K562 (cell line): ENCODE measurements around the gene IGSF3. TPM values are rescaled to one million over a fixed set of nuclear protein-coding genes. Genes with fewer than 3 reads are reported as not detected.

ENCODE experiments used
- ATAC-seq: fragments of 200-7000 bp; cut with Tn5 transposase; 3 replicates; pipeline ENCODE4 v1.9.1; 2020; ENCODE audit warnings: moderate library complexity
- BruUV-seq: library from RNA; stranded (reverse); fragments of 400-500 nt; replicated peaks from 2 replicates; lab custom pipeline; 2021; lab: Mats Ljungman, UMichigan
- CTCF ChIA-PET: fragments of 300-600 bp; formaldehyde crosslinking; extraction: SDS; loops from one replicate; lab custom pipeline; 2021; ENCODE audit warnings: low intra/inter-chr PET ratio; lab: Yijun Ruan, JAX
- POLR2A ChIA-PET: fragments of 300-600, 350-650 bp; sonication (Branson Sonifier 250); formaldehyde crosslinking; extraction: SDS; loops from one replicate; lab custom pipeline; 2021; ENCODE audit warnings: antibody characterized with exemption, inconsistent platforms; lab: Yijun Ruan, JAX
- DNase-seq, 4 experiments: peaks; one replicate each; pipeline versions ENCODE4 v3.0.0 to v3.0.0-alpha.2; 2011 to 2018; ENCODE audit warnings: low spot score in 3 of 4, mixed read lengths in 3 of 4; ENCODE audit errors: extremely low read depth in 1 of 4
- FAIRE-seq: peaks from 2 replicates; lab custom pipeline; 2011; peaks lifted over from hg19 to GRCh38; lab: Jason Lieb, UNC
- H2AFZ ChIP-seq: 2 replicates; pipeline ENCODE4 v1.6.0; 2011; ENCODE audit warnings: low read depth, low read length, control low read depth, inconsistent platforms
- H3K27ac ChIP-seq: fragments of 200-600 bp; 3 replicates; pipeline ENCODE4 v1.8.0; 2011; ENCODE audit warnings: low read depth, mild to moderate bottlenecking, control low read depth, inconsistent platforms, low read length, moderate library complexity, mixed read lengths; ENCODE audit errors: extremely low read depth
- H3K27me3 ChIP-seq, 2 experiments: fragments of 300-600 bp in 1 of 2; 2 replicates in 1 of 2; 3 replicates in 1 of 2; pipeline versions ENCODE4 v1.6.0 to v1.8.0; 2011; ENCODE audit warnings: inconsistent platforms in 2 of 2, low read length in 2 of 2, mild to moderate bottlenecking in 1 of 2, mixed read lengths in 1 of 2, moderate library complexity in 1 of 2; ENCODE audit not compliant: control insufficient read depth in 2 of 2, insufficient read depth in 2 of 2
- H3K36me3 ChIP-seq: fragments of 300-600 bp; 3 replicates; pipeline ENCODE4 v1.8.0; 2011; ENCODE audit warnings: mild to moderate bottlenecking, low read length, inconsistent platforms; ENCODE audit not compliant: control insufficient read depth, insufficient read depth
- H3K4me1 ChIP-seq, 2 experiments: fragments of 200-600 bp in 1 of 2; replicated peaks in 1 of 2; 2 replicates in 1 of 2; 3 replicates in 1 of 2; pipeline versions ENCODE4 v1.5.1 to v1.8.0; 2011; ENCODE audit warnings: inconsistent platforms in 2 of 2, low read length in 2 of 2, mild to moderate bottlenecking in 1 of 2, mixed read lengths in 1 of 2, moderate library complexity in 1 of 2; ENCODE audit not compliant: control insufficient read depth in 2 of 2, insufficient read depth in 2 of 2
- H3K4me2 ChIP-seq: 2 replicates; pipeline ENCODE4 v1.6.1; 2011; ENCODE audit warnings: low read length, control low read depth, inconsistent platforms, mixed read lengths; ENCODE audit not compliant: insufficient read depth
- H3K4me3 ChIP-seq: fragments of 200-600 bp; sonication (generic), shearing (Covaris generic); 2 replicates; pipeline ENCODE4 v1.5.1; 2016; ENCODE audit warnings: control low read depth, inconsistent platforms
- H3K79me2 ChIP-seq: fragments of 200-600 bp; 3 replicates; pipeline ENCODE4 v1.8.0; 2011; ENCODE audit warnings: low read length, inconsistent platforms; ENCODE audit not compliant: control insufficient read depth, insufficient read depth
- H3K9ac ChIP-seq, 2 experiments: 2 replicates each; pipeline versions ENCODE4 v1.6.0 to v1.6.1; 2011; ENCODE audit warnings: low read depth in 2 of 2, low read length in 2 of 2, control low read depth in 1 of 2, inconsistent platforms in 1 of 2, mild to moderate bottlenecking in 1 of 2, mixed read lengths in 1 of 2; ENCODE audit not compliant: insufficient read depth in 1 of 2
- H3K9me1 ChIP-seq: one replicate; pipeline ENCODE4 v1.6.0; 2011; ENCODE audit warnings: inconsistent platforms, mild to moderate bottlenecking, low read length, moderate library complexity; ENCODE audit not compliant: control insufficient read depth, insufficient read depth
- H3K9me3 ChIP-seq: replicated peaks from 2 replicates; pipeline ENCODE4 v1.5.1; 2011; ENCODE audit warnings: low read depth, low read length, inconsistent platforms; ENCODE audit not compliant: control insufficient read depth, insufficient read depth
- H4K20me1 ChIP-seq: replicated peaks from 2 replicates; pipeline ENCODE4 v1.6.1; 2011; ENCODE audit warnings: low read length, inconsistent platforms, mixed read lengths; ENCODE audit not compliant: control insufficient read depth, insufficient read depth
- CHAMP1 ChIP-seq: fragments of 450-650 bp; IDR thresholded peaks from 2 replicates; pipeline ENCODE4 v1.6.1; 2016; ENCODE audit warnings: mild to moderate bottlenecking
- FOXM1 ChIP-seq, 2 experiments: fragments of 450-650 bp in 1 of 2; sonication (generic) in 1 of 2; formaldehyde crosslinking in 1 of 2; IDR thresholded peaks; 2 replicates each; pipeline versions ENCODE4 v1.6.1 to v1.9.0; 2017 to 2022; ENCODE audit warnings: low read depth in 2 of 2, mild to moderate bottlenecking in 2 of 2, missing genetic modification reagents in 1 of 2, moderate library complexity in 1 of 2
- NFE2 ChIP-seq: IDR thresholded peaks from 2 replicates; pipeline ENCODE4 v1.6.1; 2014; ENCODE audit warnings: antibody characterized with exemption, low read depth
- POLR3A ChIP-seq: IDR thresholded peaks from 2 replicates; pipeline ENCODE4 v1.6.1; 2011; ENCODE audit warnings: borderline replicate concordance, mild to moderate bottlenecking, moderate library complexity; ENCODE audit not compliant: insufficient read length, insufficient read depth; ENCODE audit errors: extremely low read depth
- RBM17 ChIP-seq: fragments of 200-400 bp; formaldehyde crosslinking; IDR thresholded peaks from 2 replicates; pipeline ENCODE4 v1.6.1; 2017; ENCODE audit warnings: low read depth, mild to moderate bottlenecking, low read length, borderline replicate concordance
- RBM34 ChIP-seq: fragments of 200-400 bp; formaldehyde crosslinking; IDR thresholded peaks from 2 replicates; pipeline ENCODE4 v1.6.1; 2018; ENCODE audit warnings: low read length, borderline replicate concordance; ENCODE audit not compliant: insufficient read depth
- SREBF2 ChIP-seq: sonication (generic); formaldehyde crosslinking; IDR thresholded peaks from 2 replicates; pipeline ENCODE4 v1.4.0; 2020; ENCODE audit warnings: mild to moderate bottlenecking, missing genetic modification reagents
- ZNF274 ChIP-seq: IDR thresholded peaks from 2 replicates; pipeline ENCODE4 v1.6.1; 2011; ENCODE audit warnings: low read depth, mild to moderate bottlenecking, low read length, moderate library complexity, borderline replicate concordance
- ZNF347 ChIP-seq: fragments of 450-650 bp; formaldehyde crosslinking; IDR thresholded peaks from 2 replicates; pipeline ENCODE4 v1.4.0; 2020; ENCODE audit warnings: low read depth, mild to moderate bottlenecking, moderate library complexity
- ZNF586 ChIP-seq: fragments of 450-650 bp; formaldehyde crosslinking; conservative IDR thresholded peaks from 2 replicates; pipeline ENCODE4 v1.4.0; 2020; ENCODE audit warnings: mild to moderate bottlenecking, moderate library complexity
- WGBS: fragments of 100-300 bp; shearing (Covaris generic); methylation state at CpG from one replicate; pipeline ENCODE4 v1.1.6; 2016; ENCODE audit warnings: low coverage, mixed read lengths; ENCODE audit not compliant: insufficient coverage; ENCODE audit errors: missing lambda C conversion rate; 5-methylcytosine and 5-hydroxymethylcytosine counted together
- in situ Hi-C: fragments of 300-500 bp; cut with MboI; formaldehyde crosslinking; loops from 4 replicates; pipeline ENCODE4 v1.15.0; 2018; ENCODE audit warnings: inconsistent platforms, mixed read lengths
- intact Hi-C: fragments of 100-400 bp; cut with micrococcal nuclease; formaldehyde crosslinking; loops from 2 replicates; pipeline ENCODE4 v1.14.2; 2022
- polyA plus RNA-seq, 8 experiments: library from polyadenylated mRNA; depleted of rRNA in 4 of 8; stranded (reverse) in 5 of 8; unstranded in 3 of 8; fragments of >200 nt; fragmentation: Nextera tagmentation in 2 of 8; fragmentation: Illumina TruSeq in 1 of 8; extraction: Ambion mirVana in 2 of 8; extraction: Trizol in 1 of 8; gene quantifications; 2 replicates each; pipeline versions ENCODE4 v1.2.1 to v1.2.3, GENCODE V29; 2011 to 2014; ENCODE audit warnings: inconsistent platforms in 1 of 8, missing spikeins in 1 of 8
- total RNA-seq, 7 experiments: library from RNA; depleted of rRNA in 6 of 7; stranded (reverse); fragments of >200 nt in 6 of 7; fragmentation: Illumina TruSeq in 2 of 7; extraction: Trizol in 2 of 7; gene quantifications; 2 replicates each; pipeline versions ENCODE4 v1.2.1 to v1.2.3, GENCODE V29; 2011 to 2021; ENCODE audit warnings: low replicate concordance in 1 of 7
- TF ChIP-seq, protein P1 (sequence below): fragments of 450-650 bp; formaldehyde crosslinking; IDR thresholded peaks from 2 replicates; pipeline ENCODE4 v1.4.0; 2020; ENCODE audit warnings: mild to moderate bottlenecking, moderate library complexity
- TF ChIP-seq, protein P2 (sequence below): fragments of 450-650 bp; IDR thresholded peaks from 2 replicates; pipeline ENCODE4 v1.6.1; 2017; ENCODE audit warnings: antibody characterized with exemption, mild to moderate bottlenecking

IGSF3 gene
- total and polyA plus RNA-seq, 9 of the 15 experiments (the other 6 are each of a cell fraction or from before 2014, with no cell fraction given): 1.1 to 15.0 (median 8.3) TPM

GRCh38 chr1:116569776-116570357 is 97.7 kb downstream of the IGSF3 start:
- in situ Hi-C loops (no loop called here), intact Hi-C loops (loop anchor here (1.0 to 10.0 kb wide), 3 partner anchors 66 to 555 kb away; partner anchors contain the start of gene TRIM45)
- H3K9me3 ChIP-seq: peaks cover 1% of the 10 kb centered on the region; the same call in 1 of the 2 replicates
- CTCF ChIA-PET: interaction anchor here (0.7 to 0.9 kb wide), 3 partner anchors 15 to 485 kb away, joined by 3 to 4 read pairs (median 3); no protein-coding TSS in a partner anchor
- no TSS peak for BruUV-seq
- H3K4me3 ChIP-seq: peak overlapping the region; percentile 82
- POLR2A ChIA-PET: interaction anchor here (0.7 to 1.8 kb wide), 4 partner anchors 13 to 431 kb away, joined by 4 to 7 read pairs (median 6); no protein-coding TSS in a partner anchor
- H3K79me2 ChIP-seq: peaks cover 60% of the 10 kb centered on the region
- H3K9ac ChIP-seq: peak overlapping the region; percentile 93 to 97
- ATAC-seq (peak; percentile 23), FAIRE-seq (peak; percentile 66), DNase-seq (peak; percentile 75 to 89 (median 82))
- peak overlapping the region; percentile 92 for H3K4me2 ChIP-seq
- peaks cover 7% of the 10 kb centered on the region; the same call in 2 of the 3 replicates for H3K36me3 ChIP-seq
- peak overlapping the region; percentile 92 for H2AFZ ChIP-seq
- peaks cover 45 to 53% of the 10 kb centered on the region in 2 experiments for H3K4me1 ChIP-seq
- no peaks in the 10 kb centered on the region for H3K9me1 ChIP-seq
- H3K27me3 ChIP-seq: no peaks in the 10 kb centered on the region
- peak overlapping the region; percentile 88; the same call in 2 of the 3 replicates for H3K27ac ChIP-seq
- WGBS: 12% methylated on average over 22 of the region's 22 CpGs
- peaks cover 18% of the 10 kb centered on the region; the same call in 1 of the 2 replicates for H4K20me1 ChIP-seq
- TF ChIP-seq, protein P1, sequence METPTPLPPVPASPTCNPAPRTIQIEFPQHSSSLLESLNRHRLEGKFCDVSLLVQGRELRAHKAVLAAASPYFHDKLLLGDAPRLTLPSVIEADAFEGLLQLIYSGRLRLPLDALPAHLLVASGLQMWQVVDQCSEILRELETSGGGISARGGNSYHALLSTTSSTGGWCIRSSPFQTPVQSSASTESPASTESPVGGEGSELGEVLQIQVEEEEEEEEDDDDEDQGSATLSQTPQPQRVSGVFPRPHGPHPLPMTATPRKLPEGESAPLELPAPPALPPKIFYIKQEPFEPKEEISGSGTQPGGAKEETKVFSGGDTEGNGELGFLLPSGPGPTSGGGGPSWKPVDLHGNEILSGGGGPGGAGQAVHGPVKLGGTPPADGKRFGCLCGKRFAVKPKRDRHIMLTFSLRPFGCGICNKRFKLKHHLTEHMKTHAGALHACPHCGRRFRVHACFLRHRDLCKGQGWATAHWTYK (CRISPR knock-in tag): no peak
- TF ChIP-seq RBM17 (no peak), ZNF347 (CRISPR knock-in tag) (no peak), NFE2 (no peak), POLR3A (no peak), ZNF274 (no peak), RBM34 (no peak), SREBF2 (CRISPR knock-in tag) (no peak), FOXM1 (IDR thresholded peaks at IDR 0.05; ENCODE audit: low read depth) (0 out of 2 replicates have a peak, but pooled peaks have one; percentile 19), FOXM1 (CRISPR knock-in tag; IDR thresholded peaks at IDR 0.05; ENCODE audit: low read depth) (no peak), CHAMP1 (no peak), ZNF586 (CRISPR knock-in tag) (no peak)
- TF ChIP-seq, protein P2, sequence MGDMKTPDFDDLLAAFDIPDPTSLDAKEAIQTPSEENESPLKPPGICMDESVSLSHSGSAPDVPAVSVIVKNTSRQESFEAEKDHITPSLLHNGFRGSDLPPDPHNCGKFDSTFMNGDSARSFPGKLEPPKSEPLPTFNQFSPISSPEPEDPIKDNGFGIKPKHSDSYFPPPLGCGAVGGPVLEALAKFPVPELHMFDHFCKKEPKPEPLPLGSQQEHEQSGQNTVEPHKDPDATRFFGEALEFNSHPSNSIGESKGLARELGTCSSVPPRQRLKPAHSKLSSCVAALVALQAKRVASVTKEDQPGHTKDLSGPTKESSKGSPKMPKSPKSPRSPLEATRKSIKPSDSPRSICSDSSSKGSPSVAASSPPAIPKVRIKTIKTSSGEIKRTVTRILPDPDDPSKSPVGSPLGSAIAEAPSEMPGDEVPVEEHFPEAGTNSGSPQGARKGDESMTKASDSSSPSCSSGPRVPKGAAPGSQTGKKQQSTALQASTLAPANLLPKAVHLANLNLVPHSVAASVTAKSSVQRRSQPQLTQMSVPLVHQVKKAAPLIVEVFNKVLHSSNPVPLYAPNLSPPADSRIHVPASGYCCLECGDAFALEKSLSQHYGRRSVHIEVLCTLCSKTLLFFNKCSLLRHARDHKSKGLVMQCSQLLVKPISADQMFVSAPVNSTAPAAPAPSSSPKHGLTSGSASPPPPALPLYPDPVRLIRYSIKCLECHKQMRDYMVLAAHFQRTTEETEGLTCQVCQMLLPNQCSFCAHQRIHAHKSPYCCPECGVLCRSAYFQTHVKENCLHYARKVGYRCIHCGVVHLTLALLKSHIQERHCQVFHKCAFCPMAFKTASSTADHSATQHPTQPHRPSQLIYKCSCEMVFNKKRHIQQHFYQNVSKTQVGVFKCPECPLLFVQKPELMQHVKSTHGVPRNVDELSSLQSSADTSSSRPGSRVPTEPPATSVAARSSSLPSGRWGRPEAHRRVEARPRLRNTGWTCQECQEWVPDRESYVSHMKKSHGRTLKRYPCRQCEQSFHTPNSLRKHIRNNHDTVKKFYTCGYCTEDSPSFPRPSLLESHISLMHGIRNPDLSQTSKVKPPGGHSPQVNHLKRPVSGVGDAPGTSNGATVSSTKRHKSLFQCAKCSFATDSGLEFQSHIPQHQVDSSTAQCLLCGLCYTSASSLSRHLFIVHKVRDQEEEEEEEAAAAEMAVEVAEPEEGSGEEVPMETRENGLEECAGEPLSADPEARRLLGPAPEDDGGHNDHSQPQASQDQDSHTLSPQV: no peak; the same call in none of the 2 replicates
